GM12891 (cell line): Measurements from ENCODE around the gene SDHA.

Source experiments
- POLR2A ChIP-seq: IDR thresholded peaks from 2 replicates; pipeline ENCODE4 v1.6.1; 2011; ENCODE audit warnings: low read depth, low read length, control low read depth
- SPI1 ChIP-seq: IDR thresholded peaks from 2 replicates; pipeline ENCODE4 v1.6.1; 2011; ENCODE audit warnings: low read depth, low read length, control low read depth
- TAF1 ChIP-seq: IDR thresholded peaks from 2 replicates; pipeline ENCODE4 v1.6.1; 2011; ENCODE audit warnings: low read depth, low read length, control low read depth

- no peak for TF ChIP-seq POLR2A
- no peak for TF ChIP-seq SPI1
- no peak for TF ChIP-seq TAF1
Measured at GRCh38 chr5:178110-178509, 40.0 kb upstream of the SDHA start.
